SU-DHL-6 (cell line): ENCODE data around the gene PRR14L.
"Not testable (repeated sequence)": the region's sequence is repeated elsewhere in the genome, so short reads cannot be mapped to it uniquely, and the experiment has no call there.

Experiments
- H2AFZ ChIP-seq: fragments of 200-600 bp; sonication (generic); 2 replicates; pipeline ENCODE4 v1.6.1; 2014; ENCODE audit warnings: low read depth, mild to moderate bottlenecking, moderate library complexity, mixed read lengths, antibody characterized with exemption, low read length; ENCODE audit not compliant: severe bottlenecking
- H3F3A ChIP-seq: fragments of 200-600 bp; shearing (Covaris generic); 2 replicates; pipeline ENCODE4 v1.6.0; 2016; ENCODE audit warnings: antibody characterized with exemption, mild to moderate bottlenecking; ENCODE audit not compliant: insufficient read depth
- H3K27ac ChIP-seq: fragments of 200-600 bp; sonication (generic); 2 replicates; pipeline ENCODE4 v1.5.1; 2016; ENCODE audit warnings: low read depth, mild to moderate bottlenecking, low read length, moderate library complexity, mixed read lengths
- H3K27me3 ChIP-seq: fragments of 200-600 bp; sonication (generic), shearing (Covaris generic); 2 replicates; pipeline ENCODE4 v1.6.0; 2014; ENCODE audit warnings: mild to moderate bottlenecking, low read length
- H3K36me3 ChIP-seq: fragments of 200-600 bp; sonication (generic); 2 replicates; pipeline ENCODE4 v1.6.1; 2014; ENCODE audit warnings: mild to moderate bottlenecking, low read length, mixed read lengths
- H3K4me2 ChIP-seq: fragments of 300-600, 200-600 bp; shearing (Covaris generic), sonication (generic); 2 replicates; pipeline ENCODE4 v1.6.0; 2014; ENCODE audit warnings: low read length, low read depth, mild to moderate bottlenecking; ENCODE audit not compliant: poor library complexity, severe bottlenecking
- H3K4me3 ChIP-seq: fragments of 200-600 bp; sonication (generic); 2 replicates; pipeline ENCODE4 v1.5.1; 2014; ENCODE audit warnings: antibody characterized with exemption, low read length, mild to moderate bottlenecking, mixed read lengths; ENCODE audit not compliant: insufficient read depth, poor library complexity, severe bottlenecking
- H3K79me2 ChIP-seq: fragments of 200-600 bp; sonication (generic); 2 replicates; pipeline ENCODE4 v1.6.1; 2014; ENCODE audit warnings: mild to moderate bottlenecking, low read length, moderate library complexity; ENCODE audit not compliant: insufficient read depth
- H3K9ac ChIP-seq: fragments of 200-600 bp; sonication (generic); 2 replicates; pipeline ENCODE4 v1.7.0; 2014; ENCODE audit warnings: mild to moderate bottlenecking, low read length
- H3K9me2 ChIP-seq: fragments of 200-600 bp; sonication (generic); replicated peaks from 2 replicates; pipeline ENCODE4 v1.6.1; 2014; ENCODE audit warnings: low read length; ENCODE audit not compliant: insufficient read depth
- H3K9me3 ChIP-seq: fragments of 200-600 bp; sonication (generic); 2 replicates; pipeline ENCODE4 v1.6.1; 2014; ENCODE audit warnings: low read length, mixed read lengths; ENCODE audit not compliant: insufficient read depth
- H4K20me1 ChIP-seq: fragments of 200-600 bp; sonication (generic); 2 replicates; pipeline ENCODE4 v1.6.1; 2014; ENCODE audit warnings: low read depth, mild to moderate bottlenecking, antibody characterized with exemption, low read length, moderate library complexity, mixed read lengths
- EZH2phosphoT487 ChIP-seq: fragments of 200-600 bp; sonication (generic), shearing (Covaris generic); conservative IDR thresholded peaks from 2 replicates; pipeline ENCODE4 v1.6.1; 2018; ENCODE audit warnings: mild to moderate bottlenecking, antibody characterized with exemption, low read length, moderate library complexity, mixed read lengths
- TF ChIP-seq, protein P1 (sequence below): fragments of 200-600 bp; sonication (generic); IDR thresholded peaks from one replicate; pipeline ENCODE4 v1.5.1; 2017; ENCODE audit warnings: antibody characterized with exemption, mild to moderate bottlenecking, low read length, moderate library complexity; ENCODE audit not compliant: insufficient read depth, poor library complexity, severe bottlenecking

Gene PRR14L

DNA sequence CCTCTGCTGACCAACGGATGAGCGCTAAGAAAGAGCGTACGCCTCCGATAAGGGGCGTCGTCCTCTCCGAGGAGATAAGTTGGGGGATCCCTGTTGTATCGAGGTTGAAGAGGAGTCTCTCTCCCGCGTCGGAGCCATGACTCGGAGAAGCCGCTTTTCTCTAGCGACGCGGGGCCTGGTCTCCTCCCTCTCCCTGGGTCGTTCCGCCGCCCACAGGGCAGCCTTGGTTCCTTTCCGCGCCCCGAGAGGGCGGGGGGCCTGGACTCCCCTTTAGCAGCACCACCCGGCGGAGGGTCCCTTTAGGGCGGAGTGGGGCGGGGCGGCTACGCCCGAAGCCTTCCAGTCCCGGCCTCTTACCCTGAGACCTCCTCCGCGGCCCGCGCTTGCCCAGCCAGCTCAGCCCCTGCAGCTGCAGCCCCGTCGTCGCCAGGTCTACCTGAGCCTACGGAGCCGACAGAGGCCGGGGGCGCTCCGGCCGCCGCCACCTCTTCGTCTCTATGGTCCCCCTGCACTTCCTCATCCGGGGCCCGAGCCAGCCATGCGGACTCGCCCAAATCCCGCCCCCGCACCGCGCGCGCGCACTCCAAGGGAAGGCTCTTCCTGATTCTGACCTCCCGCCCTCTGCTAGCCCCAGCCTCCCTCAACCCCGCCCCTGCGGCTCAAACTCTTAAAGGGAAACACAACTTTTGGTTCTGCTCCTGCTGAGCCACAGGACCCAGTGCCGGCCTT lies at the start of gene PRR14L:
TSS of gene PRR14L (minus strand) at position 497 of the 729 bp plus-strand sequence. CDS start 11,272 bp downstream, outside the sequence.
- H3K36me3 ChIP-seq = 0 out of 2 replicates have a peak, but pooled peaks cover 3% of the 10 kb centered on the region
- peak within 1 kb of the TSS; percentile 69 for H2AFZ ChIP-seq
- no peak for TF ChIP-seq EZH2phosphoT487
- TF ChIP-seq, protein P1, sequence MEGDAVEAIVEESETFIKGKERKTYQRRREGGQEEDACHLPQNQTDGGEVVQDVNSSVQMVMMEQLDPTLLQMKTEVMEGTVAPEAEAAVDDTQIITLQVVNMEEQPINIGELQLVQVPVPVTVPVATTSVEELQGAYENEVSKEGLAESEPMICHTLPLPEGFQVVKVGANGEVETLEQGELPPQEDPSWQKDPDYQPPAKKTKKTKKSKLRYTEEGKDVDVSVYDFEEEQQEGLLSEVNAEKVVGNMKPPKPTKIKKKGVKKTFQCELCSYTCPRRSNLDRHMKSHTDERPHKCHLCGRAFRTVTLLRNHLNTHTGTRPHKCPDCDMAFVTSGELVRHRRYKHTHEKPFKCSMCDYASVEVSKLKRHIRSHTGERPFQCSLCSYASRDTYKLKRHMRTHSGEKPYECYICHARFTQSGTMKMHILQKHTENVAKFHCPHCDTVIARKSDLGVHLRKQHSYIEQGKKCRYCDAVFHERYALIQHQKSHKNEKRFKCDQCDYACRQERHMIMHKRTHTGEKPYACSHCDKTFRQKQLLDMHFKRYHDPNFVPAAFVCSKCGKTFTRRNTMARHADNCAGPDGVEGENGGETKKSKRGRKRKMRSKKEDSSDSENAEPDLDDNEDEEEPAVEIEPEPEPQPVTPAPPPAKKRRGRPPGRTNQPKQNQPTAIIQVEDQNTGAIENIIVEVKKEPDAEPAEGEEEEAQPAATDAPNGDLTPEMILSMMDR = no peak
- H4K20me1 ChIP-seq = no peaks in the 10 kb centered on the region
- peaks cover 17% of the 10 kb centered on the region for H3F3A ChIP-seq
- H3K4me2 ChIP-seq = peak within 1 kb of the TSS; percentile 90
- H3K9ac ChIP-seq = peak within 1 kb of the TSS; percentile 92
- H3K79me2 ChIP-seq = peaks cover 54% of the 10 kb centered on the region
- H3K9me3 ChIP-seq = no peaks in the 10 kb centered on the region
- peak within 1 kb of the TSS; percentile 88 for H3K27ac ChIP-seq
- no peaks in the 10 kb centered on the region for H3K27me3 ChIP-seq
- peak within 1 kb of the TSS; percentile 91 for H3K4me3 ChIP-seq
- no peaks in the 10 kb centered on the region for H3K9me2 ChIP-seq

DNA sequence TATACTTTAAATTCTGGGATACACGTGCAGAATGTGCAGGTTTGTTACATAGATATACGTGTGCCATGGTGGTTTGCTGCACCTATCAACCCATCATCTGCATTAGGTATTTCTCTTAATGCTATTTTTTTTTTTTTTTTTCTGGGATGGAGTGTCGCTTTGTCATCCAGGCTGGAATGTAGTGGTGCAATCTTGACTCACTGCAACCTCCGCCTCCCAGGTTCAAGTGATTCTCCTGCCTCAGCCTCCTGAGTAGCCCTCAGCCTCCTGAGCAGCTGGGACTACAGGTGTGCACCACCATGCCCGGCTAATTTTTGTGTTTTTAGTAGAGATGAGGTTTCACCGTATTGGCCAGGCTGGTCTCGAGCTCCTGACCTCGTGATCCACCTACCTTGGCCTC lies 49.4 kb upstream of the PRR14L start:
- H4K20me1 ChIP-seq, H3K27ac ChIP-seq, H3K9me2 ChIP-seq, H3K4me3 ChIP-seq, H3F3A ChIP-seq, H3K4me2 ChIP-seq, H3K79me2 ChIP-seq, H3K27me3 ChIP-seq, H3K9ac ChIP-seq, H3K9me3 ChIP-seq, H3K36me3 ChIP-seq, H2AFZ ChIP-seq: not testable (repeated sequence)

DNA sequence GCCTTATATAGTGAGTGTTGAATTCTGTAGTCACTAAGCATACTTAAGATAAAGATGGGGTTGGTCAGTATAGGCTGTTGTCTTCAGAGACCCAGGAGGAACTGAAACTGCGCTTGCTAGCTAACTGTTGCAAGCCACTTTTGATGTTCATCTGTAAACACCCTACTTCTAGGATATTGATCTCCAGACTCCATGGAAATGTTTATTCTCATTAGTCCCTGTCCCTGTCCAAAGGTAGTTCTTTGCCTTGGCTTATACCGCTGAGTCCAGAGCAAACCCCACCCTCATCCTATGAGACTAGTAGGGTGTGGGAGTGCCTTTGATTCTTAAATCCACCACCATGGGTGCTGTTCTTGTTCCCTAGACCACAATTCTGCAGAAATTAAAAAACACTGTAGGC lies 40.3 kb upstream of the PRR14L start:
- Histone ChIP-seq H3K79me2 (no peaks in the 10 kb centered on the region), H3K36me3 (peaks cover 4% of the 10 kb centered on the region; the same call in 1 of the 2 replicates), H3K27ac (no peak overlapping the region), H3K9me2 (no peaks in the 10 kb centered on the region), H2AFZ (no peak overlapping the region), H3K9me3 (no peaks in the 10 kb centered on the region), H3K27me3 (no peaks in the 10 kb centered on the region), H3F3A (peaks cover 4% of the 10 kb centered on the region; the same call in 1 of the 2 replicates), H3K4me3 (no peak overlapping the region), H4K20me1 (no peaks in the 10 kb centered on the region), H3K9ac (no peak overlapping the region), H3K4me2 (no peak overlapping the region)
- TF ChIP-seq, protein P1 = no peak
- no peak for TF ChIP-seq EZH2phosphoT487

DNA sequence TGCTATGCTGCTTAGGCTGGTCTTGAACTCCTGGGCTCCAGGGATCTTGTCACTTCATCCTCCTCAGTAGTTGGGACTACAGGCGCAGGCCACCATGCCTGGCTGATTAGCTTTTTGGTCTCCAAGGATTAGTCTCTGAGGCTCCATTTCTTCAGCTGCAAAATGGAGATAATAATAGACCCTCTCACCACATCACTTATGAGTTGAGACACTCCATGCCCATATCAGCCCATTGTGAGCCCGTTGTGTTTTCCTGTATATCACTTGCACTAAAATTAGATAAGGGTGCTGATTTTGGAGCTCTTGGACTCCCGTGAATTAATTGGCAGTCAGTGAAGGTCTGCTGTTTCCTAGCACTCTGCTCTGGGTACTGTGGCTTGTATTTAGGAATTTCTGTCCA lies 39.9 kb upstream of the PRR14L start:
- Histone ChIP-seq H3F3A (peaks cover 6% of the 10 kb centered on the region; the same call in 1 of the 2 replicates), H3K79me2 (no peaks in the 10 kb centered on the region), H3K4me2 (no peak overlapping the region), H2AFZ (no peak overlapping the region), H3K9me2 (no peaks in the 10 kb centered on the region), H3K36me3 (peaks cover 8% of the 10 kb centered on the region; the same call in 1 of the 2 replicates), H3K9ac (no peak overlapping the region), H3K9me3 (no peaks in the 10 kb centered on the region), H4K20me1 (no peaks in the 10 kb centered on the region), H3K27me3 (no peaks in the 10 kb centered on the region), H3K27ac (no peak overlapping the region), H3K4me3 (no peak overlapping the region)
- TF ChIP-seq, protein P1 = no peak
- TF ChIP-seq EZH2phosphoT487 = no peak
